Loucy (cell line): ENCODE data around the gene HELZ.

Source experiments
- EZH2phosphoT487 ChIP-seq: fragments of 200-600 bp; IDR thresholded peaks from 2 replicates; pipeline ENCODE4 v1.6.1; 2018; ENCODE audit warnings: antibody characterized with exemption, mild to moderate bottlenecking, moderate library complexity, borderline replicate concordance
- TF ChIP-seq, protein P1 (sequence below): fragments of 200-600 bp; sonication (generic); conservative IDR thresholded peaks from 2 replicates; pipeline ENCODE4 v1.5.1; 2014; ENCODE audit warnings: mild to moderate bottlenecking, antibody characterized with exemption, low read length

DNA sequence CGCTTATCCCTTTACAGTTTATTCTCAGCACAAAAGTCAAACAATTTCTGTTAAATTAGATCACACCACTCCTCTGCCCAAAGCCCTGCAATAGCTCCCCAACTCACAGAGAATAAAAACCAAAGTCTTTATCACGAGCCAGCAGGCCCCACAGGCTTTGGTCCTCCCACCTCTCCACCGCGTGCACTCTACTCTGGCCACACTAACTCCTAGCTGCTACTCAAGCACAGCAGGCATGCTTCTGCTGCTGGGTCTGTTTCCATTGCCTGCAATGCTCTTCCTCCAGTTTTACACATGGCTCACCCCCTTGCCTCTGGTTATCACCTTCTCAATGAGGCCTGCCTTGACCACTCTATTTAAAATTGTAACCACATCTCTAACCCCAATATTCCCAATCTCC, 27.6 kb downstream of the HELZ start:
- TF ChIP-seq, protein P1, sequence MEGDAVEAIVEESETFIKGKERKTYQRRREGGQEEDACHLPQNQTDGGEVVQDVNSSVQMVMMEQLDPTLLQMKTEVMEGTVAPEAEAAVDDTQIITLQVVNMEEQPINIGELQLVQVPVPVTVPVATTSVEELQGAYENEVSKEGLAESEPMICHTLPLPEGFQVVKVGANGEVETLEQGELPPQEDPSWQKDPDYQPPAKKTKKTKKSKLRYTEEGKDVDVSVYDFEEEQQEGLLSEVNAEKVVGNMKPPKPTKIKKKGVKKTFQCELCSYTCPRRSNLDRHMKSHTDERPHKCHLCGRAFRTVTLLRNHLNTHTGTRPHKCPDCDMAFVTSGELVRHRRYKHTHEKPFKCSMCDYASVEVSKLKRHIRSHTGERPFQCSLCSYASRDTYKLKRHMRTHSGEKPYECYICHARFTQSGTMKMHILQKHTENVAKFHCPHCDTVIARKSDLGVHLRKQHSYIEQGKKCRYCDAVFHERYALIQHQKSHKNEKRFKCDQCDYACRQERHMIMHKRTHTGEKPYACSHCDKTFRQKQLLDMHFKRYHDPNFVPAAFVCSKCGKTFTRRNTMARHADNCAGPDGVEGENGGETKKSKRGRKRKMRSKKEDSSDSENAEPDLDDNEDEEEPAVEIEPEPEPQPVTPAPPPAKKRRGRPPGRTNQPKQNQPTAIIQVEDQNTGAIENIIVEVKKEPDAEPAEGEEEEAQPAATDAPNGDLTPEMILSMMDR = no peak
- TF ChIP-seq EZH2phosphoT487 = no peak
